Breast epithelium (tissue), 3 donors: ENCODE results near the gene DNAJA3.

Source experiments
- POLR2AphosphoS5 ChIP-seq, 3 donors: sonication (generic); formaldehyde crosslinking; IDR thresholded peaks; one replicate each; pipeline ENCODE4 v1.6.1; 2017; ENCODE audit warnings: antibody characterized with exemption in 3 of 3
- TF ChIP-seq, protein P1 (sequence below), 3 donors: fragments of 450-650 bp; IDR thresholded peaks; one replicate each; pipeline ENCODE4 v1.5.1; 2016 to 2017; ENCODE audit warnings: antibody characterized with exemption in 3 of 3, mild to moderate bottlenecking in 3 of 3, moderate library complexity in 3 of 3

GRCh38 chr16:4377573-4378154 is 48.0 kb upstream of the DNAJA3 start:
- TF ChIP-seq, protein P1, sequence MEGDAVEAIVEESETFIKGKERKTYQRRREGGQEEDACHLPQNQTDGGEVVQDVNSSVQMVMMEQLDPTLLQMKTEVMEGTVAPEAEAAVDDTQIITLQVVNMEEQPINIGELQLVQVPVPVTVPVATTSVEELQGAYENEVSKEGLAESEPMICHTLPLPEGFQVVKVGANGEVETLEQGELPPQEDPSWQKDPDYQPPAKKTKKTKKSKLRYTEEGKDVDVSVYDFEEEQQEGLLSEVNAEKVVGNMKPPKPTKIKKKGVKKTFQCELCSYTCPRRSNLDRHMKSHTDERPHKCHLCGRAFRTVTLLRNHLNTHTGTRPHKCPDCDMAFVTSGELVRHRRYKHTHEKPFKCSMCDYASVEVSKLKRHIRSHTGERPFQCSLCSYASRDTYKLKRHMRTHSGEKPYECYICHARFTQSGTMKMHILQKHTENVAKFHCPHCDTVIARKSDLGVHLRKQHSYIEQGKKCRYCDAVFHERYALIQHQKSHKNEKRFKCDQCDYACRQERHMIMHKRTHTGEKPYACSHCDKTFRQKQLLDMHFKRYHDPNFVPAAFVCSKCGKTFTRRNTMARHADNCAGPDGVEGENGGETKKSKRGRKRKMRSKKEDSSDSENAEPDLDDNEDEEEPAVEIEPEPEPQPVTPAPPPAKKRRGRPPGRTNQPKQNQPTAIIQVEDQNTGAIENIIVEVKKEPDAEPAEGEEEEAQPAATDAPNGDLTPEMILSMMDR (IDR thresholded peaks at IDR 0.05) = peak in 1 of 3 donors; percentile 6
- TF ChIP-seq POLR2AphosphoS5 (IDR thresholded peaks at IDR 0.05) = no peak
